VCaP (cell line): ENCODE results near the gene GTPBP2.
"Not testable (repeated sequence)": the region's sequence is repeated elsewhere in the genome, so short reads cannot be mapped to it uniquely, and the experiment has no call there.

ENCODE experiments used
- H3K27ac ChIP-seq: fragments of 450-650 bp; 2 replicates; pipeline ENCODE4 v1.5.1; 2017
- TF ChIP-seq, protein P1 (sequence below): fragments of 450-650 bp; conservative IDR thresholded peaks from 2 replicates; pipeline ENCODE4 v1.5.1; 2017; ENCODE audit warnings: mild to moderate bottlenecking, moderate library complexity

Gene GTPBP2

GRCh38 chr6:43667245-43668150, 38.4 kb upstream of the GTPBP2 start:
- H3K27ac ChIP-seq, result peak overlapping the region; percentile 67
- TF ChIP-seq, protein P1, sequence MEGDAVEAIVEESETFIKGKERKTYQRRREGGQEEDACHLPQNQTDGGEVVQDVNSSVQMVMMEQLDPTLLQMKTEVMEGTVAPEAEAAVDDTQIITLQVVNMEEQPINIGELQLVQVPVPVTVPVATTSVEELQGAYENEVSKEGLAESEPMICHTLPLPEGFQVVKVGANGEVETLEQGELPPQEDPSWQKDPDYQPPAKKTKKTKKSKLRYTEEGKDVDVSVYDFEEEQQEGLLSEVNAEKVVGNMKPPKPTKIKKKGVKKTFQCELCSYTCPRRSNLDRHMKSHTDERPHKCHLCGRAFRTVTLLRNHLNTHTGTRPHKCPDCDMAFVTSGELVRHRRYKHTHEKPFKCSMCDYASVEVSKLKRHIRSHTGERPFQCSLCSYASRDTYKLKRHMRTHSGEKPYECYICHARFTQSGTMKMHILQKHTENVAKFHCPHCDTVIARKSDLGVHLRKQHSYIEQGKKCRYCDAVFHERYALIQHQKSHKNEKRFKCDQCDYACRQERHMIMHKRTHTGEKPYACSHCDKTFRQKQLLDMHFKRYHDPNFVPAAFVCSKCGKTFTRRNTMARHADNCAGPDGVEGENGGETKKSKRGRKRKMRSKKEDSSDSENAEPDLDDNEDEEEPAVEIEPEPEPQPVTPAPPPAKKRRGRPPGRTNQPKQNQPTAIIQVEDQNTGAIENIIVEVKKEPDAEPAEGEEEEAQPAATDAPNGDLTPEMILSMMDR, result peak; percentile 99

DNA sequence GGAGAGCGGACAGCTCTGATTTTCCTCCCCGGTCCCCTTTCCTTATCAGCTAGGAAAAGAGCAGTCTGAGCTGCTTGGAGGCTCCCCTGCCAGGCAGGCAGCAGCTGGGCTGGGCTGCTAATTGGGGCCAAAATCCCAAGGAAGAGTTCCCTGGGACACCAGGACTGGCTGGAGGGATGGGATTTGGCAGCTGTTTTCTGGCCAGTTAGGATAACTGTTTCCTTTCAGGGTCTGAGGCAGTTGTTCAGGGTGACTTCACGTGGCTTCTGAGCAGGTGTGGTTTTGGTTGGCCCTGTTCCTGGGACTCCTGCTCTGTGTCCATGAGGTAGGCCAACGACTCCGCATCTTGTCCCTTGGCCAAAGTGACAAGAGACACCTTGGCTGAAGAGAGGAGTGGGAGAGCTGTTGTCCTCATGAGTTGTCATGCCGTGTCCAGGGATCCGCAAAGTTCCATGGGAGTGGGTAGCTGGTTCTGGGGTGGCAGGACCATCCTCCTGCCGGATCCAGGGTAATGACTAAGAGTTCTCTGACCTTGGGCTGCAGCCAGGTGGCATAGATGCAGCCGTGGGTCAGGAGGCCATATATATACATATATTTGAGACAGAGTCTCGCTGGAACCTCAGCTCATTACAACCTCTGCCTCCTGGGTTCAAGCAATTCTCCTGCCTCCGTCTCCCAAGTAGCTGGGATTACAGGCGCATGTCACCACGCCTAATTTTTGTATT, 37.3 kb upstream of the GTPBP2 start:
- peak overlapping the region; percentile 67; the same call in 1 of the 2 replicates for H3K27ac ChIP-seq
- TF ChIP-seq, protein P1, result no peak

DNA sequence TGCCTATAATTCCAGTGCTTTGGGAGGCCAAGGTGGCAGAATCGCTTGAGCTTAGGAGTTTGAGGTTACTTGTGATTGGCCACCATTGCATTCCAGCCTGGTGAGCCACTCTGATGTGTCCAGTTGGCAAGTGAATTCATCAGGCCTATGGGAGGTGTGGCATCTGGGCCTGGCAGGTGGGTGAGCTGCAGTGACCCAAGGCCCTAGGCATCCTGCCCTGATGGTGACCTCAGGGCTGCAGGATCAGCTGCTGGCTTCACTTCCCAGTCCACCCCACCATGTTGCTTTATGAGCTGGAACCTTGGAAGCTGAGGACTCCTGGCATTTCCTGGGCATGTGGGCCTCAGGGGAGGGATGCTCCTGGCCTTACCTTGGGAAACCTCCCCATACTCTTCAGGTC, 36.3 kb upstream of the GTPBP2 start:
- TF ChIP-seq, protein P1, result no peak
- H3K27ac ChIP-seq, result no peak overlapping the region

- not testable (repeated sequence) for H3K27ac ChIP-seq
Measured at GRCh38 chr6:43662948-43663347, 33.9 kb upstream of the GTPBP2 start.

DNA sequence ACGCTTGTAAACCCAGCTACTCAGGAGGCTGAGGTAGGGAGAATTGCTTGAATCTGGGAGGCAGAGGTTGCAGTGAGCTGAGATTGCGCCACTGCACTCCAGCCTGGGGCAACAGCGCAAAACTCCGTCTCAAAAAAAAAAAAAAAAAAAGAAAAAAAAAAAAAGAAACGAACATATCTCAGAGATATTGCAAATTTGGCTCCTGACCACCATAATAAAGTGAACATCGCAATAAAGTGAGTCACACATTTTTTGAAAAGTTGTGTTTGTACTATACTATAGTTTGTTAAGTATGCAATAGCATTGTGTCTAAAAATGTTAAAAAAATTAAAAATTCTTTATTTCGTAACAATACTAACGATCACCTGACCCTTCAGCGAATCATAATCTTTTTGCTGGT, 29.1 kb upstream of the GTPBP2 start:
- TF ChIP-seq, protein P1, result no peak
- no peak overlapping the region for H3K27ac ChIP-seq

- TF ChIP-seq, protein P1, result no peak
- no peak overlapping the region for H3K27ac ChIP-seq
Measured at GRCh38 chr6:43657221-43657802, 28.2 kb upstream of the GTPBP2 start.

DNA sequence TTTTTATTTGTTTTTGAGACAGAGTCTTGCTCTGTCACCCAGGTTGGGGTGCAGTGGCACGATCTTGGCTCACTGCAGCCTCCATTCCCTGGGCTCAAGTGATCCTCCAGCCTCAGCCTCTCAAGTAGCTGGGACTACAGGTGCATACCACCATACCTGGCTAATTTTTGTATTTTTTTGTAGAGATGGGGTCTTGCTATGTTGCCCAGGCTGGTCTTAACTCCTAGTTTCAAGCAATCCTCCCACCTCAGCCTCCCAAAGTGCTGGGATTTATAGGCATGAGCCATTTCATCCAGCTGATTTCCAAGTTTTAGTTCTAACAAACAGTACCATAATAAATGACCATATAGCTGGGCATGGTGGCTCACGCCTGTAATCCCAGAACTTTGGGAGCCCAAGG, 23.8 kb upstream of the GTPBP2 start:
- not testable (repeated sequence) for H3K27ac ChIP-seq

DNA sequence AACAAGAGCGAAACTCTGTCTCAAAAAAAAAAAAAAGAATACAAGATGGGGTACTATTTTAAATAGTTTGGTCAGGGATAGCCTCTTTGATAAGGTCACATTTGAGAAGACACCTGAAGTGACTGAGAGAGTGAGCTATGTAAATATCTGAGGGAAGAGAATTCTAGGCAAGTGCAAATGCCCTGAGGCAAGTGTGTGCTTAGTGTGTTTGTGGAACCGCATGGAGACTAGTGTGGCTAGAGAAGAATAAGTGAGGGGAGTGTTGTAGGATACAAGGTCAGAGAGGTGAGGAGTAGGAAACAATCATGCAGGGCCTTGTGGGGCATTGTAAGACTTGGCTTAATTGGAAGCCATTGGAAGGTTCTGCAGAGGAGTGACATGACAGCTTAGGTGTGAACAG, 19.2 kb upstream of the GTPBP2 start:
- TF ChIP-seq, protein P1, result no peak
- no peak overlapping the region for H3K27ac ChIP-seq
